Neural cell (in vitro differentiated cells): ENCODE measurements around the gene IL10RA. TPM values are rescaled to one million over a fixed set of nuclear protein-coding genes. Genes with fewer than 3 reads are reported as not detected.

ENCODE experiments used
- H2AFZ ChIP-seq: fragments of 200-600, 300-800 bp; sonication (generic), shearing (Covaris generic); 2 replicates; pipeline ENCODE4 v1.6.0; 2014; ENCODE audit warnings: low read depth, mild to moderate bottlenecking, antibody characterized with exemption, low read length, moderate library complexity
- H3F3A ChIP-seq: fragments of 200-600 bp; shearing (Covaris generic); 2 replicates; pipeline ENCODE4 v1.6.1; 2016; ENCODE audit warnings: mild to moderate bottlenecking, moderate library complexity, mixed read lengths, antibody characterized with exemption, low read length; ENCODE audit not compliant: insufficient read depth, poor library complexity, severe bottlenecking
- H3K27ac ChIP-seq: fragments of 200-600, 300-800 bp; sonication (generic), shearing (Covaris generic); 2 replicates; pipeline ENCODE4 v1.5.1; 2014; ENCODE audit warnings: mild to moderate bottlenecking, low read length, moderate library complexity
- H3K27me3 ChIP-seq: fragments of 300-800, 200-600 bp; sonication (generic), shearing (Covaris generic); 2 replicates; pipeline ENCODE4 v1.6.0; 2014; ENCODE audit warnings: mild to moderate bottlenecking, low read depth, low read length, moderate library complexity; ENCODE audit not compliant: insufficient read depth
- H3K36me3 ChIP-seq: fragments of 300-800, 200-600 bp; sonication (generic), shearing (Covaris generic); 2 replicates; pipeline ENCODE4 v1.5.1; 2014; ENCODE audit warnings: mild to moderate bottlenecking, antibody characterized with exemption, low read length, moderate library complexity; ENCODE audit not compliant: insufficient read depth
- H3K4me2 ChIP-seq: fragments of 300-800, 200-600 bp; sonication (generic), shearing (Covaris generic); 2 replicates; pipeline ENCODE4 v1.6.0; 2014; ENCODE audit warnings: mild to moderate bottlenecking, low read length
- H3K4me3 ChIP-seq: fragments of 300-800, 200-600 bp; sonication (generic), shearing (Covaris generic); 2 replicates; pipeline ENCODE4 v1.5.1; 2014; ENCODE audit warnings: mild to moderate bottlenecking, low read length, moderate library complexity
- H3K79me2 ChIP-seq: fragments of 200-600 bp; shearing (Covaris generic); replicated peaks from 2 replicates; pipeline ENCODE4 v1.6.0; 2014; ENCODE audit warnings: mild to moderate bottlenecking, low read length, moderate library complexity; ENCODE audit not compliant: insufficient read depth
- H3K9ac ChIP-seq: fragments of 300-800, 200-600 bp; sonication (generic), shearing (Covaris generic); 2 replicates; pipeline ENCODE4 v1.6.1; 2016; ENCODE audit warnings: mild to moderate bottlenecking, low read length, mixed read lengths
- H3K9me2 ChIP-seq: fragments of 200-600 bp; shearing (Covaris generic); 2 replicates; pipeline ENCODE4 v1.6.1; 2016; ENCODE audit warnings: mild to moderate bottlenecking, low read length, mixed read lengths; ENCODE audit not compliant: insufficient read depth
- H3K9me3 ChIP-seq: fragments of 200-600, 300-800 bp; sonication (generic), shearing (Covaris generic); 2 replicates; pipeline ENCODE4 v1.6.1; 2016; ENCODE audit warnings: mild to moderate bottlenecking, mixed run types, low read length, moderate library complexity, mixed read lengths
- H4K20me1 ChIP-seq: fragments of 200-600 bp; shearing (Covaris generic); 2 replicates; pipeline ENCODE4 v1.6.1; 2016; ENCODE audit warnings: mild to moderate bottlenecking, mixed run types; ENCODE audit not compliant: insufficient read depth
- EP300 ChIP-seq: fragments of 450-650 bp; conservative IDR thresholded peaks from 2 replicates; pipeline ENCODE4 v1.6.1; 2014; ENCODE audit warnings: antibody characterized with exemption, mild to moderate bottlenecking, moderate library complexity; ENCODE audit not compliant: poor library complexity, severe bottlenecking
- EZH2 ChIP-seq: fragments of 200-600, 300-800 bp; shearing (Covaris generic), sonication (generic); IDR thresholded peaks from 2 replicates; pipeline ENCODE4 v1.6.1; 2014; ENCODE audit warnings: antibody characterized with exemption, low read length, borderline replicate concordance, mild to moderate bottlenecking; ENCODE audit not compliant: insufficient read depth, poor library complexity, severe bottlenecking
- MXI1 ChIP-seq: fragments of 450-650 bp; conservative IDR thresholded peaks from 2 replicates; pipeline ENCODE4 v1.6.1; 2014; ENCODE audit warnings: antibody characterized with exemption, mild to moderate bottlenecking; ENCODE audit not compliant: poor library complexity, severe bottlenecking
- POLR2AphosphoS5 ChIP-seq: IDR thresholded peaks from 2 replicates; pipeline ENCODE4 v1.6.1; 2012
- RAD21 ChIP-seq: fragments of 450-650 bp; conservative IDR thresholded peaks from 2 replicates; pipeline ENCODE4 v1.6.1; 2014; ENCODE audit warnings: antibody characterized with exemption, mild to moderate bottlenecking, moderate library complexity
- REST ChIP-seq: IDR thresholded peaks from 2 replicates; pipeline ENCODE4 v1.6.1; 2012; ENCODE audit warnings: borderline replicate concordance
- SMC3 ChIP-seq: fragments of 450-650 bp; conservative IDR thresholded peaks from 2 replicates; pipeline ENCODE4 v1.6.1; 2014; ENCODE audit warnings: antibody characterized with exemption, mild to moderate bottlenecking, moderate library complexity; ENCODE audit not compliant: poor library complexity
- TAF1 ChIP-seq: IDR thresholded peaks from 2 replicates; pipeline ENCODE4 v1.6.1; 2012; ENCODE audit warnings: low read depth
- polyA plus RNA-seq: library from polyadenylated mRNA; depleted of rRNA; stranded (reverse); fragments of >200 nt; gene quantifications from 2 replicates; pipeline ENCODE4 v1.2.3, GENCODE V29; 2014
- TF ChIP-seq, protein P1 (sequence below): fragments of 450-650 bp; IDR thresholded peaks from 2 replicates; pipeline ENCODE4 v1.5.1; 2014; ENCODE audit warnings: antibody characterized with exemption, mild to moderate bottlenecking, moderate library complexity; ENCODE audit not compliant: poor library complexity, severe bottlenecking

The IL10RA gene
- polyA plus RNA-seq, 1 donor from 2014 or later: 1.1 TPM

GRCh38 chr11:118016104-118016503 lies 29.9 kb downstream of the IL10RA start:
- H3K79me2 ChIP-seq: no peaks in the 10 kb centered on the region
- no peak overlapping the region for H3K9ac ChIP-seq
- no peak overlapping the region for H2AFZ ChIP-seq
- TF ChIP-seq POLR2AphosphoS5 (no peak), EP300 (no peak), RAD21 (no peak), REST (no peak), MXI1 (no peak), SMC3 (no peak), EZH2 (no peak)
- TF ChIP-seq, protein P1, sequence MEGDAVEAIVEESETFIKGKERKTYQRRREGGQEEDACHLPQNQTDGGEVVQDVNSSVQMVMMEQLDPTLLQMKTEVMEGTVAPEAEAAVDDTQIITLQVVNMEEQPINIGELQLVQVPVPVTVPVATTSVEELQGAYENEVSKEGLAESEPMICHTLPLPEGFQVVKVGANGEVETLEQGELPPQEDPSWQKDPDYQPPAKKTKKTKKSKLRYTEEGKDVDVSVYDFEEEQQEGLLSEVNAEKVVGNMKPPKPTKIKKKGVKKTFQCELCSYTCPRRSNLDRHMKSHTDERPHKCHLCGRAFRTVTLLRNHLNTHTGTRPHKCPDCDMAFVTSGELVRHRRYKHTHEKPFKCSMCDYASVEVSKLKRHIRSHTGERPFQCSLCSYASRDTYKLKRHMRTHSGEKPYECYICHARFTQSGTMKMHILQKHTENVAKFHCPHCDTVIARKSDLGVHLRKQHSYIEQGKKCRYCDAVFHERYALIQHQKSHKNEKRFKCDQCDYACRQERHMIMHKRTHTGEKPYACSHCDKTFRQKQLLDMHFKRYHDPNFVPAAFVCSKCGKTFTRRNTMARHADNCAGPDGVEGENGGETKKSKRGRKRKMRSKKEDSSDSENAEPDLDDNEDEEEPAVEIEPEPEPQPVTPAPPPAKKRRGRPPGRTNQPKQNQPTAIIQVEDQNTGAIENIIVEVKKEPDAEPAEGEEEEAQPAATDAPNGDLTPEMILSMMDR: no peak
- H3K9me2 ChIP-seq: no peaks in the 10 kb centered on the region
- H3K4me3 ChIP-seq: no peak overlapping the region
- no peak overlapping the region for H3K4me2 ChIP-seq
- H3K9me3 ChIP-seq: no peaks in the 10 kb centered on the region
- H3K27ac ChIP-seq: no peak overlapping the region
- no peaks in the 10 kb centered on the region for H3F3A ChIP-seq
- no peaks in the 10 kb centered on the region for H3K36me3 ChIP-seq
- H4K20me1 ChIP-seq: no peaks in the 10 kb centered on the region
- H3K27me3 ChIP-seq: no peaks in the 10 kb centered on the region

- no peak overlapping the region for H3K9ac ChIP-seq
- no peaks in the 10 kb centered on the region for H3F3A ChIP-seq
- no peak overlapping the region for H3K4me3 ChIP-seq
- no peaks in the 10 kb centered on the region for H4K20me1 ChIP-seq
- H3K79me2 ChIP-seq: no peaks in the 10 kb centered on the region
- no peak for TF ChIP-seq TAF1
- H3K36me3 ChIP-seq: no peaks in the 10 kb centered on the region
- H3K9me3 ChIP-seq: no peaks in the 10 kb centered on the region
- no peaks in the 10 kb centered on the region for H3K9me2 ChIP-seq
- H3K27me3 ChIP-seq: no peaks in the 10 kb centered on the region
- H3K27ac ChIP-seq: no peak overlapping the region
- H3K4me2 ChIP-seq: no peak overlapping the region
- no peak overlapping the region for H2AFZ ChIP-seq
Measured at GRCh38 chr11:118017111-118017510, 30.9 kb downstream of the IL10RA start.

- H3F3A ChIP-seq: no peaks in the 10 kb centered on the region
- no peaks in the 10 kb centered on the region for H3K27me3 ChIP-seq
- H3K4me2 ChIP-seq: no peak overlapping the region
- H2AFZ ChIP-seq: no peak overlapping the region
- H3K9ac ChIP-seq: no peak overlapping the region
- no peaks in the 10 kb centered on the region for H3K9me2 ChIP-seq
- H3K27ac ChIP-seq: no peak overlapping the region
- H3K36me3 ChIP-seq: no peaks in the 10 kb centered on the region
- H4K20me1 ChIP-seq: no peaks in the 10 kb centered on the region
- no peaks in the 10 kb centered on the region for H3K79me2 ChIP-seq
- H3K4me3 ChIP-seq: no peak overlapping the region
- no peaks in the 10 kb centered on the region for H3K9me3 ChIP-seq
- TF ChIP-seq SMC3: no peak
- TF ChIP-seq REST: no peak
- no peak for TF ChIP-seq EP300
- TF ChIP-seq POLR2AphosphoS5: no peak
- TF ChIP-seq MXI1: no peak
- no peak for TF ChIP-seq TAF1
- TF ChIP-seq RAD21: no peak
- TF ChIP-seq, protein P1: no peak
- no peak for TF ChIP-seq EZH2
Measured at GRCh38 chr11:118017631-118018315, 31.6 kb downstream of the IL10RA start.
